H9 (cell line): ENCODE results near the gene POLR3H. TPM values are rescaled to one million over a fixed set of nuclear protein-coding genes. Genes with fewer than 3 reads are reported as not detected.

Source experiments
- DNase-seq: peaks from one replicate; pipeline ENCODE4 v3.0.0-alpha.2; 2017
- H2AFZ ChIP-seq: one replicate; pipeline ENCODE4 v1.6.1; 2013; ENCODE audit warnings: mild to moderate bottlenecking, low read length, control low read depth, moderate library complexity
- H2AK5ac ChIP-seq: 2 replicates; pipeline ENCODE4 v1.6.1; 2013; ENCODE audit warnings: low read length, control low read depth, mixed read lengths; ENCODE audit not compliant: insufficient read length
- H2BK120ac ChIP-seq: one replicate; pipeline ENCODE4 v1.6.1; 2013; ENCODE audit warnings: low read depth, mild to moderate bottlenecking, low read length, control low read depth, inconsistent platforms; ENCODE audit not compliant: poor library complexity, severe bottlenecking
- H2BK12ac ChIP-seq: 2 replicates; pipeline ENCODE4 v1.6.1; 2013; ENCODE audit warnings: low read length, control low read depth, mixed read lengths, low read depth; ENCODE audit not compliant: insufficient read length
- H2BK15ac ChIP-seq: 2 replicates; pipeline ENCODE4 v1.6.1; 2013; ENCODE audit warnings: low read depth, low read length, control low read depth
- H2BK20ac ChIP-seq: one replicate; pipeline ENCODE4 v1.6.1; 2013; ENCODE audit warnings: low read depth, mild to moderate bottlenecking, low read length, control low read depth, inconsistent platforms; ENCODE audit not compliant: poor library complexity, severe bottlenecking
- H2BK5ac ChIP-seq: 2 replicates; pipeline ENCODE4 v1.6.1; 2013; ENCODE audit warnings: low read length, control low read depth, mixed read lengths; ENCODE audit not compliant: insufficient read length
- H3K14ac ChIP-seq: 2 replicates; pipeline ENCODE4 v1.6.1; 2013; ENCODE audit warnings: low read length, control low read depth; ENCODE audit not compliant: insufficient read depth
- H3K18ac ChIP-seq: 2 replicates; pipeline ENCODE4 v1.6.1; 2013; ENCODE audit warnings: low read depth, mild to moderate bottlenecking, mixed read lengths, low read length, control low read depth; ENCODE audit not compliant: insufficient read length
- H3K23ac ChIP-seq: 2 replicates; pipeline ENCODE4 v1.6.1; 2013; ENCODE audit warnings: low read length, control low read depth, mixed read lengths, low read depth; ENCODE audit not compliant: insufficient read length
- H3K23me2 ChIP-seq: 2 replicates; pipeline ENCODE4 v1.6.1; 2013; ENCODE audit warnings: low read depth, mild to moderate bottlenecking, mixed read lengths, low read length, control low read depth; ENCODE audit not compliant: insufficient read length, poor library complexity, severe bottlenecking
- H3K27ac ChIP-seq: 2 replicates; pipeline ENCODE4 v1.5.1; 2013; ENCODE audit warnings: low read length, control low read depth, mixed read lengths, low read depth; ENCODE audit not compliant: insufficient read length
- H3K27me3 ChIP-seq: 2 replicates; pipeline ENCODE4 v1.6.1; 2013; ENCODE audit warnings: low read length, control low read depth, inconsistent platforms; ENCODE audit not compliant: insufficient read depth
- H3K4ac ChIP-seq: 2 replicates; pipeline ENCODE4 v1.6.1; 2013; ENCODE audit warnings: low read depth, mild to moderate bottlenecking, control low read depth, inconsistent platforms, low read length, moderate library complexity
- H3K4me1 ChIP-seq: 2 replicates; pipeline ENCODE4 v1.6.1; 2013; ENCODE audit warnings: low read length, control low read depth, inconsistent platforms; ENCODE audit not compliant: insufficient read depth
- H3K4me2 ChIP-seq: 2 replicates; pipeline ENCODE4 v1.6.1; 2013; ENCODE audit warnings: low read length, control low read depth, mixed read lengths; ENCODE audit not compliant: insufficient read length, insufficient read depth
- H3K56ac ChIP-seq: 2 replicates; pipeline ENCODE4 v1.6.1; 2013; ENCODE audit warnings: low read depth, mild to moderate bottlenecking, mixed read lengths, low read length, control low read depth; ENCODE audit not compliant: insufficient read length
- H3K79me1 ChIP-seq: 2 replicates; pipeline ENCODE4 v1.6.1; 2013; ENCODE audit warnings: low read depth, mild to moderate bottlenecking, moderate library complexity, low read length, control low read depth, inconsistent platforms; ENCODE audit not compliant: insufficient read depth, poor library complexity, severe bottlenecking
- H3K79me2 ChIP-seq: 2 replicates; pipeline ENCODE4 v1.6.1; 2013; ENCODE audit warnings: low read length, control low read depth, inconsistent platforms; ENCODE audit not compliant: insufficient read depth
- H3K9ac ChIP-seq: 2 replicates; pipeline ENCODE4 v1.6.1; 2013; ENCODE audit warnings: low read length, control low read depth, mixed read lengths; ENCODE audit not compliant: insufficient read length; ENCODE audit errors: extremely low read depth
- H3K9me3 ChIP-seq: one replicate; pipeline ENCODE4 v1.6.1; 2013; ENCODE audit warnings: low read depth, low read length, inconsistent platforms; ENCODE audit not compliant: control insufficient read depth
- H3T11ph ChIP-seq: one replicate; pipeline ENCODE4 v1.6.1; 2013; ENCODE audit warnings: mild to moderate bottlenecking, low read length, control low read depth, inconsistent platforms
- H4K20me1 ChIP-seq: one replicate; pipeline ENCODE4 v1.6.1; 2013; ENCODE audit not compliant: control insufficient read depth, insufficient read length, insufficient read depth
- H4K5ac ChIP-seq: 2 replicates; pipeline ENCODE4 v1.6.1; 2013; ENCODE audit warnings: low read depth, mild to moderate bottlenecking, mixed read lengths, low read length, control low read depth; ENCODE audit not compliant: insufficient read length
- H4K8ac ChIP-seq: replicated peaks from 2 replicates; pipeline ENCODE4 v1.6.1; 2013; ENCODE audit warnings: low read length, control low read depth, mixed read lengths, low read depth; ENCODE audit not compliant: insufficient read length
- H4K91ac ChIP-seq: 2 replicates; pipeline ENCODE4 v1.6.1; 2013; ENCODE audit warnings: low read depth, mild to moderate bottlenecking, moderate library complexity, mixed read lengths, low read length, control low read depth; ENCODE audit not compliant: insufficient read length
- H3K27ac Mint-ChIP-seq, 3 experiments: 2 replicates in 2 of 3; 3 replicates in 1 of 3; pipeline ENCODE4 v1.8.0; 2020 to 2021; ENCODE audit warnings: mixed read lengths in 3 of 3, mild to moderate bottlenecking in 1 of 3, moderate library complexity in 1 of 3
- H3K27me3 Mint-ChIP-seq: 2 replicates; pipeline ENCODE4 v1.8.0; 2021; ENCODE audit warnings: low read depth, mild to moderate bottlenecking, moderate library complexity, mixed read lengths
- H3K36me3 Mint-ChIP-seq, 3 experiments: 2 replicates in 2 of 3; 3 replicates in 1 of 3; pipeline ENCODE4 v1.8.0; 2020 to 2021; ENCODE audit warnings: low read depth in 3 of 3, mixed read lengths in 3 of 3; ENCODE audit not compliant: insufficient read depth in 1 of 3
- H3K4me1 Mint-ChIP-seq, 2 experiments: 2 replicates each; pipeline ENCODE4 v1.8.0; 2020; ENCODE audit warnings: mixed read lengths in 2 of 2
- H3K4me3 Mint-ChIP-seq, 2 experiments: 2 replicates in 1 of 2; 3 replicates in 1 of 2; pipeline ENCODE4 v1.8.0; 2020 to 2021; ENCODE audit warnings: mild to moderate bottlenecking in 2 of 2, mixed read lengths in 2 of 2, moderate library complexity in 1 of 2
- H3K9me3 Mint-ChIP-seq, 2 experiments: 2 replicates in 1 of 2; 3 replicates in 1 of 2; pipeline ENCODE4 v1.8.0; 2020; ENCODE audit warnings: mild to moderate bottlenecking in 2 of 2, mixed read lengths in 2 of 2, moderate library complexity in 1 of 2
- CTCF ChIP-seq: fragments of 200-600 bp; sonication (generic); conservative IDR thresholded peaks from 3 replicates; pipeline ENCODE4 v1.8.0; 2021; ENCODE audit warnings: antibody characterized with exemption, mild to moderate bottlenecking
- WGBS: extraction: QIAGEN DNeasy Blood & Tissue Kit; methylation state at CpG from one replicate; pipeline ENCODE4 v1.1.7; 2013; ENCODE audit warnings: missing lambda C conversion rate, low lambda C conversion rate, mixed read lengths; ENCODE audit not compliant: insufficient read length; ENCODE audit errors: extremely low coverage; 5-methylcytosine and 5-hydroxymethylcytosine counted together
- total RNA-seq: library from RNA; stranded (reverse); gene quantifications from 2 replicates; pipeline ENCODE4 v1.2.1, GENCODE V29; 2021

POLR3H gene
- total RNA-seq, 1 experiment from 2014 or later = 68.2 TPM

GRCh38 chr22:41550952-41551491 lies 6.8 kb upstream of the POLR3H start:
- Mint-ChIP-seq H3K4me1 (peaks cover 2 to 17% of the 10 kb centered on the region in 2 experiments; a peak in 2 of 4 replicates), H3K36me3 (no peaks in the 10 kb centered on the region), H3K27ac (no peak overlapping the region), H3K27me3 (peaks cover 3% of the 10 kb centered on the region), H3K4me3 (no peak overlapping the region), H3K9me3 (no peaks in the 10 kb centered on the region)
- no peaks in the 10 kb centered on the region; the same call in 1 of the 2 replicates for H3K79me2 ChIP-seq
- no peak for DNase-seq
- no peak overlapping the region for H4K8ac ChIP-seq
- H3T11ph ChIP-seq = no peak overlapping the region
- H3K23ac ChIP-seq = no peak overlapping the region
- H4K5ac ChIP-seq = no peak overlapping the region
- no peak overlapping the region for H2BK120ac ChIP-seq
- H3K4me1 ChIP-seq = no peaks in the 10 kb centered on the region
- H3K14ac ChIP-seq = no peak overlapping the region
- H3K79me1 ChIP-seq = no peaks in the 10 kb centered on the region
- H2BK20ac ChIP-seq = no peak overlapping the region
- WGBS = no CpG with 5 or more reads among the region's 12 CpGs
- H4K20me1 ChIP-seq = no peaks in the 10 kb centered on the region
- H3K23me2 ChIP-seq = no peaks in the 10 kb centered on the region
- no peak overlapping the region for H4K91ac ChIP-seq
- H2AFZ ChIP-seq = no peak overlapping the region
- H3K4me2 ChIP-seq = no peak overlapping the region
- H2BK15ac ChIP-seq = no peak overlapping the region
- H3K18ac ChIP-seq = no peak overlapping the region
- no peak overlapping the region for H3K27ac ChIP-seq
- H3K9ac ChIP-seq = no peak overlapping the region
- no peak overlapping the region for H2BK5ac ChIP-seq
- no peaks in the 10 kb centered on the region for H3K27me3 ChIP-seq
- H2AK5ac ChIP-seq = no peak overlapping the region
- H3K9me3 ChIP-seq = no peaks in the 10 kb centered on the region
- H2BK12ac ChIP-seq = no peak overlapping the region
- no peak overlapping the region for H3K56ac ChIP-seq
- no peak overlapping the region for H3K4ac ChIP-seq
- no peak for TF ChIP-seq CTCF
